Stimulated activated CD8-positive, alpha-beta memory T cell treated with anti-CD3 and anti-CD28 coated beads, Interleukin-12 subunit alpha, Interleukin-12 subunit beta, amount 100 ng/mL, for 24 hours (primary cell): Measurements from ENCODE around the gene UBXN1.
A peak's percentile ranks its signal among the peaks of the same experiment; 100 is the strongest.

Experiments used
- DNase-seq: peaks from one replicate; pipeline ENCODE4 v3.0.0-alpha.2; 2020; ENCODE audit errors: extremely low read depth

Gene UBXN1

GRCh38 chr11:62678770-62679696 lies at the start of gene UBXN1:
Gene UBXN1 (minus strand): TSS chr11:62679073. CDS start chr11:62678923, 150 bp downstream.
- peak; percentile 74 for DNase-seq

- DNase-seq, result peak; percentile 67
These were observed 49.5 kb upstream of the UBXN1 start, which contains the start of gene TTC9C for GRCh38 chr11:62728171-62728988. Gene TTC9C (plus strand): TSS chr11:62728486. CDS start chr11:62728849, 363 bp downstream.

DNA sequence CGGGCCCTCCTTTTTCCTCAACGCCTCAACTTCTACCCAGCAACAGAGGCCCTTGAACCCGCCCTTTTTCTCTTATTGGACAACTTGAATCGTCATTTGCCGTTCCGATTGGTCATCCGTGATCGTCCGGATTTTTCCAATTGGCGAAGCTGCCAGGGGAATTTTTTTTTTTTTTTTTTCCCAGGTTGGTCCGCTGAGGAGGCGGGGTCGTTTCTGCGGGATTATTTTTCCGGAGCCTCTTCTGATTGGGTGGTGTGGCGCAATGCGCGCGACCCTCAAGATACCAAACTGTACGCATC lies 48.9 kb upstream of the UBXN1 start:
- peak; percentile 52 for DNase-seq

DNA sequence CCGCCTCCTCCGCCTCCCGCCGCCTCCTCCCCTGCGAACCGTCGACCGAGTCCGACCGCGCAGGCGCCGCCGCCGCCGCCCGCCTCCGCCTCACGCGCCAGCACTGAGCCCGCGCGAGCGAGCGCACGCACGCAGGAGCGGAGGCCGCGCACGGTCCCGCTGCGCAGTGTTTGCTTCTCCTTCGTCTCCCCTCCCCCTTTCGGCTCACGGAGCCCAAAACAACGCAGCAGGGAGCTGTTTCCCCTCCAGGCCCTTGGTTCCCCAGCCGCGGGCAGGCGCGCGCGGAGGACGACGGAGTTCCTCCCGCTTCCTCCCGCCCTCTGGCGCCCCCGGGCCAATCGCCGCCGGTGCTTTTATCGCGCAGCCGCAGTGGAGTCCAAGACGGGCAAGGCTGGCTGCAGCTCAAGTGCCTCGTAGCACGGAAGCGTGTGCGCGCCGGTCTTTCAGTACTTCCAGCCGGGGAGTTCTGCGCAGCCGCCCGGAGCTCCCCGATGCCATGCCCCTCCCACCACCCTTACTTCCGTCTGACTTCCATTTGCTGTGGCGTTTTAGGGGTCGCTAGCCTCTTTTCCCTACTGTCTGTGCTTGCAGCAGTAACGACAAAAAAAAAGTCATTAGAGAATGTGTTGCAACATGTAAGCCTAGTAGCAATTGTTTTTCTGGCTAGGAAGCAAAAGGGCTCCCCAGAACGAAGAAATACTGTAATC lies 48.4 kb upstream of the UBXN1 start, which contains the start of gene HNRNPUL2:
TSS of gene HNRNPUL2 (minus strand) at position 293 of the 707 bp plus-strand sequence. CDS start 301 bp downstream, outside the sequence.
- peak; percentile 97 for DNase-seq

DNA sequence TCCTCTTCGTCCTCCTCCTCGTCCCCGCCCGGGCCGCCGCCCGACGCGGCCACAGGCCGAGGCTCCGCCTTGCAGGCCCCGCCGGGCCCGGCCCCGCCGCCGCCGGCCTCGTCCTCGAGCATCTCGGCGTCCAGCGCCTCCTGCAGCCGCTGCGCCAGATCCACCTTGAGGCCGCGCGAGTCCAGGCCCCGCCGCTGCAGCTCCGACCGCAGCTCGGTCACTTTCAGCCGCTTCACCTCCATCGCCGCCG lies 48.0 kb upstream of the UBXN1 start:
- DNase-seq, result no peak

DNA sequence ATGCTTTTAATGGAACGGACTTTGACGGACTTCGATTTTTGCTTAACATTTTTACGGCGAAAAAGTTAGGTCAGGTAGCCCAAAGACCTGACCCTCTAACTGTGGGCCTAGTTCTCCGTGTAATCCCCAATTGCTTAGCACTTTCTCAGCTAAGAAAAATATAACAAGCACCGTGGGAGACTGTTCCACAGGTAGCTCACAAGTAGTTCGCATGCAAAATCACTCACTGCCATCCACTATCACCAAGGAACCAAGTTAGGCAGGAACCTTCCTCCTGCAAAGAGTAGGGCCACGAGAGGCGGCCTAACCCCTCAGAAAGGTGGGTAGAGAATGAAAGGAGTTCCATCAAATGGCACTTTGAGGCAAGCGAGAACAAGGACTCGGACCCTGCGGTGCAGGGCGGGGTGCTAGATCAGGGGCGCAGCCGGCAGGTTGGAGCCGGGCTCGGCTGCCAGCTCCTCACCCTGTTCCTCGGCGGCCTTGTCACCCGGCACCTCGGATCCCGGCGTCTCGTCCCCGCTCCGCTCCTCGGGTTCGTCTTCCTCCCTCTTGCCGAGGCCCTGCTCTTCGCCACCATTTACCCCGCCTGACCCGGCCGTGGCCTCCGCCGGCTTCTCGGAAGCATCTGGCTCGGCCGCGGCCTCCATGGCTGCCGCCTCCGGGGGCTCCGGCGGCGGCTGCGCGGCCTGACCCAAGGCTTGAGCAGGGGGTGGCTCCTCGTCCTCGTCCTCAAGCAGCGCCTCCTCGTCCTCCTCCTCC lies 47.5 kb upstream of the UBXN1 start:
- no peak for DNase-seq

DNA sequence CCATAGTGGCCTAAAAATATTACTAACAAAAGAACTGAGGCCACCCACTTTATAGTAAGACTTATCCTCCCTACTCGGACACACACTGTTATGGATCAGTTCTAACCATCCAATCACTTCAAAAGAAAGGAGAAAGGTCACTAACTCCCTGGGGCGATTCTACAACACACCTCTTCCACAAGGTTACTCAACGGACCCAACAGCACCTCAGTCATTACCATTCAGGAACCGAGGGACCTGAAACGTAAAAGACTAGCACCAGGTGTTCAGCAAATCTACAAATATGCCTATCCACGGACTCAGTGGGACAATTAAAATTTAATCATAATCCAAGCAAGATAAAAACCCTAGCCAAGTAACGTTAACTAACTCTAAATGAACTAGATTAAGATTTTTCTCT lies 46.8 kb upstream of the UBXN1 start:
- DNase-seq, result no peak

DNA sequence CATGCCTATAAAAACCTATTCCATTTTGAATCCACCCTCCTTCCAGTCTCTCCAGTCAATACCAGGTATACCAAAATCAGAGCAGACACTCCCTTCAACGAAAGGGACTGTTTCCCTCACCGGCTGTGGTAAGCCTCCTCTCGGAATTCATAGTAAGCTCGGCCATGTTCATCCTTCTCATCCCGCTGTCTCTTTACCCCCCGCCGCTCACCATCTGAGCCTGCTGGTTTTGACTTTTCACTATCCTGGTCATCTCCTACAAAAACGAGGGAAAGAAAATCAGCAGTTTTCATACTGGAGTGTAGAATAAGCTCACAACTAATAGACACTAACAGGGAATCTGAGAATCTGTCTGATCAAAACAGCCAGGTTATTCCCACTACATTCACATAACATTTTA lies 45.3 kb upstream of the UBXN1 start:
- DNase-seq, result no peak

- no peak for DNase-seq
These were observed 43.1 kb upstream of the UBXN1 start for GRCh38 chr11:62721994-62722393.

GRCh38 chr11:62719302-62719978 lies 40.6 kb upstream of the UBXN1 start:
- DNase-seq, result no peak

DNA sequence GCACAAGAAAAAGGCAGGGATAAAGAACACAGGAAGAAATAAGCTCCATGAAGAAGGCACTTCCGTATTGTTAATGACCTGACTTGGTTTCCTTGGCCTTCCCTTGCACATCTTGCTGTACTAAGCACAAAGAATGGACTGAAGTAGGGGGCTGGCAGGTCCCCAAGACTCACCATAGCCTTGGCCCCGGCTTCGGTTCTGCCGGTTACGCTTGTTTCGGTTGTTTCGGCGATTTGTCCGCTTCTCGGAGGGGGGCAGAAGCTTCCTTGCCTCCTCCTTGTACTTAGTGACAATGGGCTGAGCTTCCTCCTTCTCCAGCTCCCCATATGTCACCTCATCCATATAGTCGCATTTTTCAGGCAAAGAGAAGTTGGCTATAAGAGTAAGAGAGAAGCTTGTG lies 37.9 kb upstream of the UBXN1 start:
- DNase-seq, result no peak

DNA sequence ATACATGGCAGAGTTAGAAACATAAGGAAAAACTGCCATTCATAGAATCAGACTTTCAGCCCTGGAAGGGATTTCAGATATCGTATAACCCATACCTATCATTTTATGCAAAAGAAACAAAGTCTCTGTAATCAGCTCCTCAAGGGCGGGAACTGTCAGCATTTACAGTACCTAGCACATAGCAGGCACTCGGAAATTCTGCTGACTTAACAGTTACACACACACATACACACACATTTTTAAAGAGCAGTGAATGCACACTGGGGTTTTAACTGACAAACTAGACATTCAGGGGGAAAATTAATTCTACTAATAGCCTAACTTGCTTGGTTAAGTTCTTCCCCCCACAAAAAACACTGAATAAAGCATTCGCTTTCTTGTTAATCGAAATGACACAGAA lies 37.3 kb upstream of the UBXN1 start:
- DNase-seq, result no peak

DNA sequence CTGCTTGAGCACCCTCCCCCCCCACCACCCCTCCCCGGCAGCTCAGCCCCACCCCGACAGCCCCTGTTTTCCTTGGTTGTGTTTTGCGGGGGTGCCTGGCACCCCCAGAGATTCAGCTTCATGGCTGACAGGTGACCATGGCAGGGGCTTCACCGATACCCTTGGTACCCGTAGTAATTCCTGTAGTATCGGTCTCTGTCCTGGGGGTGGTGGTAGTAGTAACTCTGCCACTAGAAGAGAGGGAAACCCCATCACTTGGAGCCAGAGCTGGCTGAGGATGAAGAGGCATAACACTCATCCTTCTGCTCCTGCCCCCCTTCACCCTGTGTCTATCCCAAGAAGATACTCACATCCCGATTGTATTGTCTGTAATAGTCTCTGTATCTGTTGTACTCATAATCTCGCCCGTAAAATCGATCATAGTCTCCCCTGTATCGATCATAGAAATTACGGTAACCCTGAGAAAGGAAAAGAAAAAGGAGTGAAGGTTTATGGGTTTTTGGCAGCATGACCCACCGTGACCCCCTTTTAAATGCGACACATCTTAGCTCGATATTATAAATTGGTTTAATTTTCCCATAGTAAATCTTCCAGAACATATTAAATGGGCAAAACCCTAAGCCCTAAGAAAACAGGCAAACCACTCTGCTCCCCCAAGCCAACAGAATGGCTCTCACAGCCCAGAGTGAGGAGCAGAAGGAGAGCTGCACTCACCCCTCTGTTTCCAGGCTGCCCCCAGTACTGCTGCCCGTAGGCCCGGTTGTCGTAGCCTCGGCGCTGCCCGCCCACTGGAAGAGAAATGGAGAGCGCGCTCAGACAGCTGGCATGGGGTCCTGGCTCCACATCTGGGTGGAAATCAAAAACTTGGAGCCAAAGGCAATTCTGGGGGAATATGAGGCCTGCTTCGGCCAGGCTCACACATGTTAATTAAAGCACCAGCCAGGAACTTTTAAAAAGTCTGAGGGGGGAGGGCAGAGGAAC lies 36.6 kb upstream of the UBXN1 start:
- no peak for DNase-seq

DNA sequence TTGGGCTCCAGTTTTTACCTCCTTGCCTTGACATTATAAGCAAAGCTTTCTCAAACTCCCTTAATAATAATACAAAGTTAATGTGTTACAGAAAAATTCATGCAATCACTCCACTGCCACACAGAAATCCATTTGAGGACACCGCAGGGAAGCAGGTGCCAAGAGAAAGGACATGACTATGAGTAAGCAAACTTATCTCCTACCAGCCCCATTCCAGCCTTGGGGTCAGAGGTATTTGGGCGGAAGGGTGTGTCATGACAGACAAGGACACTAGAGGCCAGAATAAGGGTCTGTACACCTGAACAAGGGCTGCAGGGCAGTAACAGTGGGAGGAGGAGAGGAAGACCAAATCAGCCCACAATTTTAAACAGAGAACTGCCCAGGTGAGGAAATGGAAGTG lies 34.5 kb upstream of the UBXN1 start:
- DNase-seq, result no peak

DNA sequence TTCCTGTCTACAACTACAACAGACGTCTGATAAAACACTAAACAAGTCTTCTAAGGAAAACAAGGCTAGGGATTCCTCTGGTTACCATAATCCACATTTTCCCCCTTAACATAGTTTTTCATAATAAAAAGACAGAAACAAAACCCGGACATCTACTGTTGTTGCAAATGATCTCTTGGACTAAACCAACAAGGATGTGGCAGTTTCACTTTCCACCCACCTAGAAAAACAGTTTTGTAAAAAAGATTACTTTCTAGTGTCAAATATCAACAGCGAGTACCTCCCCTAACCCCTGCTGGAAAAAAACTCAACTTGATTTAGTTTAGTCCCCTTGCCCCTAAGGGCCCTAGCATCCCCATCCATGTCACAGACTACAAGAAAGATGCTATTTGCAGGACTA lies 34.0 kb upstream of the UBXN1 start:
- no peak for DNase-seq

- DNase-seq, result no peak
These were observed 33.5 kb upstream of the UBXN1 start for GRCh38 chr11:62712276-62712812.

DNA sequence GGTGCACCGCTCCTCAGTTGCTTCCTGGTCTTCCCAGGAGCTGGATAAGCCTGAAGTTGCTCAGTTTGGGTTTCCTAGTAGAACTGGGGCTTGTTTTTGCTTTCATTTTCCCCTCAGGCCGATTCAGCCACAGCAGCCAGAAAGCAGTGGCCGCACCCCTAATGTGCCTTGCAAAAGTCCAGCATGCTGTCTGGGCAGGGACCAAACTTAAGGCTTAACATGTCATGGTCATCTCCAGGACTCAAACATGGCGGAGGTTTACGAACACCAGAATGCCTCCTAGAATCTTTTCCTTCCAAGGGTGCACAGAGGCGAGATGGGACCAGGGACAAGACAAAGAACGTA lies 31.1 kb upstream of the UBXN1 start:
- no peak for DNase-seq

DNA sequence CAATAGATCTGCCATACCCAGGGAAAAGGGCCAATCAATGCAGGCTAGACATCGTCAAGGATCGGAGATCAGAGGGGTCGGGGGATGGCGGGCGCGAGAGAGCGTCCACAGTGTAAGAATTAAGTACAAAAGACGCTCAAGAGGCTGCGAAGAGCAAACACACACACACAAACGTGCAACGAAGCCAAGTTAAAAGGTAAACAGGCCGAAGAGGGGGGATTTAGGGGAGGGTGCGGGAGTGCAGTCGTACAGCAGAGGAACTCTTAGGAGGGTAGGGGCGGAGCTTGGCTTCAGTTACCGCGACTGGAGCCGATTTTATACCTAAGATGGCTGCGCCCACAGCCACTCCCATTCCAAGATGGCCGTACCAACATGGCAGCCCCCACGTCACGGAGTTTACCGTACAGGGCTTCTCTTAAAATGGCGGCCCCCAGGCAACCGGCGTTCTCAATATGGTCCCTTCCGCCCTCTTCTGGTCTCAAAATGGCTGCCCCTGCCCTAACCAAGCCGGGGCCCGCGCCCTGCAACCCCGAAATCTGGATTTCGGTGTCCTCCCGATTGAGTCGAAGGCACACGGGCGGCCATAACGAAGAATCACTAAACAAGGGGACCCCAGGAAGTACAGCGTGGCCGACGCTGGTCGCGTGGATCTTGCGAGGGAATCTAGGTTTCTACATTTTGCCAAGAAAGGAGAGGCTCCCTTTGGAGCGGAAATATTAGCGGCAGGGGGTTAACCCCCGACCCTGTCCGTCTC lies 30.6 kb upstream of the UBXN1 start:
- peak; percentile 90 for DNase-seq

DNA sequence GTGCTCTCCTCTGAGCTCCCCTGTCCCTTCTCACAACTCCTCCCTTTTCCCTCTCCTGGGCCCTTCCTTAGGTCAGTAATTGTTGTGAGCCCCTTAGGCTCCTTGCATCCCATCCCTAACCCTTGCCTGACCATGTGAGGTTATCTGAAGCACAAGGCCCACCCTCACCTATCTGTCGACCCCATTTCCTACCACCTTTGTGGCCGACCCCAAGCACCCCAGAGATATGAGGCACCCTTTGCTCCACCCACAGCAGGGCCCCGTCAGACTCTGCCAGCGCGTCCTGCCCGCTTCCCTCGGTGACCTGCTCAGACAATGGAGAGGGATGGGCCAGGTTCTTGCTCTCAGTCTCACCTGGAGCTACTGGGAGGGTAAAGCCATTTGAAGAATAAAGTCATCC lies 29.9 kb upstream of the UBXN1 start:
- no peak for DNase-seq
